Endothelial cell of umbilical vein (primary cell): ENCODE results near the gene SYTL4. TPM values are rescaled to one million over a fixed set of nuclear protein-coding genes. Genes with fewer than 3 reads are reported as not detected.

ENCODE experiments used
- BruUV-seq: library from RNA; stranded (reverse); fragments of 400-500 nt; replicated peaks from 2 replicates; lab custom pipeline; 2021; lab: Mats Ljungman, UMichigan
- CTCF ChIA-PET: fragments of 300-600, 350-600 bp; sonication (Branson Sonifier 250); formaldehyde crosslinking; loops from one replicate; lab custom pipeline; 2021; ENCODE audit warnings: antibody characterized with exemption, inconsistent platforms; lab: Charles Lee
- POLR2A ChIA-PET: fragments of 300-600, 350-600 bp; sonication (Branson Sonifier 250); formaldehyde crosslinking; loops from one replicate; lab custom pipeline; 2021; ENCODE audit warnings: antibody characterized with exemption, inconsistent platforms; lab: Charles Lee
- DNase-seq: peaks from one replicate; pipeline ENCODE4 v3.0.0-alpha.2; 2011; ENCODE audit warnings: low read depth, low spot score
- FAIRE-seq: peaks from 2 replicates; lab custom pipeline; 2011; peaks lifted over from hg19 to GRCh38; lab: Jason Lieb, UNC
- H2AFZ ChIP-seq: 2 replicates; pipeline ENCODE4 v1.6.0; 2012; ENCODE audit warnings: low read depth, low read length, control low read depth, inconsistent platforms
- H3K27ac ChIP-seq: 2 replicates; pipeline ENCODE4 v1.5.1; 2011; ENCODE audit warnings: low read depth, mild to moderate bottlenecking, control low read depth, low read length, moderate library complexity; ENCODE audit not compliant: insufficient read depth
- H3K27me3 ChIP-seq, 2 experiments: 2 replicates each; pipeline versions ENCODE4 v1.6.0 to v1.6.1; 2011; ENCODE audit warnings: low read length in 2 of 2, mixed read lengths in 1 of 2; ENCODE audit not compliant: control insufficient read depth in 2 of 2, insufficient read depth in 2 of 2
- H3K36me3 ChIP-seq, 2 experiments: 2 replicates in 1 of 2; 3 replicates in 1 of 2; pipeline ENCODE4 v1.5.1; 2011; ENCODE audit warnings: low read length in 2 of 2, mild to moderate bottlenecking in 1 of 2, moderate library complexity in 1 of 2; ENCODE audit not compliant: control insufficient read depth in 2 of 2, insufficient read depth in 2 of 2; ENCODE audit errors: extremely low read depth in 1 of 2
- H3K4me1 ChIP-seq: 3 replicates; pipeline ENCODE4 v1.5.1; 2011; ENCODE audit warnings: mild to moderate bottlenecking, low read length; ENCODE audit not compliant: control insufficient read depth, insufficient read depth; ENCODE audit errors: extremely low read depth
- H3K4me2 ChIP-seq: 2 replicates; pipeline ENCODE4 v1.6.1; 2011; ENCODE audit warnings: low read length, control low read depth, mixed read lengths; ENCODE audit not compliant: insufficient read depth
- H3K4me3 ChIP-seq, 3 experiments: fragments of 200-600 bp in 1 of 3; sonication (generic), shearing (Covaris generic) in 1 of 3; replicated peaks in 1 of 3; 2 replicates each; pipeline ENCODE4 v1.5.1; 2011 to 2016; ENCODE audit warnings: control low read depth in 3 of 3, low read length in 3 of 3, mild to moderate bottlenecking in 2 of 3, inconsistent platforms in 1 of 3, low read depth in 1 of 3, moderate library complexity in 1 of 3; ENCODE audit not compliant: insufficient read depth in 1 of 3
- H3K79me2 ChIP-seq: 2 replicates; pipeline ENCODE4 v1.6.0; 2012; ENCODE audit warnings: low read length, inconsistent platforms; ENCODE audit not compliant: control insufficient read depth, insufficient read depth
- H3K9ac ChIP-seq: replicated peaks from 2 replicates; pipeline ENCODE3; 2011; ENCODE audit warnings: low read length, control low read depth; ENCODE audit not compliant: insufficient read depth; ENCODE audit errors: extremely low read depth
- H3K9me1 ChIP-seq: replicated peaks from 3 replicates; pipeline ENCODE4 v1.6.0; 2011; ENCODE audit warnings: mild to moderate bottlenecking, low read length; ENCODE audit not compliant: control insufficient read depth, insufficient read depth; ENCODE audit errors: extremely low read depth
- H3K9me3 ChIP-seq: replicated peaks from 2 replicates; pipeline ENCODE4 v1.5.1; 2012; ENCODE audit warnings: low read length, inconsistent platforms; ENCODE audit not compliant: control insufficient read depth, insufficient read depth
- H4K20me1 ChIP-seq: replicated peaks from 2 replicates; pipeline ENCODE3; 2011; ENCODE audit warnings: mild to moderate bottlenecking, low read length; ENCODE audit not compliant: control insufficient read depth, insufficient read depth; ENCODE audit errors: extremely low read depth
- EZH2 ChIP-seq: IDR thresholded peaks from 2 replicates; pipeline ENCODE4 v1.6.1; 2012; ENCODE audit warnings: borderline replicate concordance, low read depth, mild to moderate bottlenecking, moderate library complexity, low read length, inconsistent platforms; ENCODE audit not compliant: severe bottlenecking
- FOS ChIP-seq: IDR thresholded peaks from 2 replicates; pipeline ENCODE4 v1.6.1; 2011; ENCODE audit warnings: mild to moderate bottlenecking, low read length, moderate library complexity, borderline replicate concordance; ENCODE audit not compliant: insufficient read depth
- GATA2 ChIP-seq: IDR thresholded peaks from 2 replicates; pipeline ENCODE4 v1.7.0; 2011; ENCODE audit warnings: low read depth, mild to moderate bottlenecking, moderate library complexity, mixed read lengths, low read length; ENCODE audit not compliant: insufficient read length, insufficient read depth
- JUN ChIP-seq: IDR thresholded peaks from 2 replicates; pipeline ENCODE4 v1.6.1; 2011; ENCODE audit warnings: borderline replicate concordance, low read depth; ENCODE audit not compliant: insufficient read length, insufficient read depth
- MYC ChIP-seq: IDR thresholded peaks from one replicate; pipeline ENCODE4 v1.6.1; 2011; ENCODE audit warnings: mild to moderate bottlenecking, low read depth, low read length
- POLR2A ChIP-seq: IDR thresholded peaks from 2 replicates; pipeline ENCODE4 v1.6.1; 2012; ENCODE audit warnings: low read depth, mild to moderate bottlenecking, control low read depth, low read length
- POLR2AphosphoS5 ChIP-seq: IDR thresholded peaks from 2 replicates; pipeline ENCODE4 v1.6.1; 2012; ENCODE audit warnings: low read depth, mild to moderate bottlenecking, control low read depth, low read length, moderate library complexity; ENCODE audit not compliant: insufficient read depth
- dilution Hi-C: fragments of 300-500 bp; cut with MboI; formaldehyde crosslinking; loops from one replicate; pipeline ENCODE4 v1.15.0; 2019; ENCODE audit warnings: low sequenced_read_pairs; ENCODE audit not compliant: extremely low pct_ligation_motif_present
- intact Hi-C: fragments of 100-400 bp; cut with micrococcal nuclease; formaldehyde crosslinking; loops from one replicate; pipeline ENCODE4 v1.10.0; 2022
- polyA plus RNA-seq, 4 experiments: library from polyadenylated mRNA; depleted of rRNA in 3 of 4; stranded (reverse) in 3 of 4; unstranded in 1 of 4; fragments of >200 nt; gene quantifications; 2 replicates each; pipeline versions ENCODE4 v1.2.1 to v1.2.3, GENCODE V29; 2011 to 2012; ENCODE audit warnings: missing spikeins in 1 of 4
- total RNA-seq: library from RNA; stranded (reverse); gene quantifications from 2 replicates; pipeline ENCODE4 v1.2.3, GENCODE V29; 2021
- TF ChIP-seq, protein P1 (sequence below), 2 donors: IDR thresholded peaks; 1 replicate in 1 of 2; 2 replicates in 1 of 2; pipeline ENCODE4 v1.5.1; 2011; ENCODE audit warnings: low read length in 2 of 2, mild to moderate bottlenecking in 2 of 2, moderate library complexity in 2 of 2, control low read depth in 1 of 2, inconsistent platforms in 1 of 2, low read depth in 1 of 2; ENCODE audit not compliant: insufficient read depth in 1 of 2; ENCODE audit errors: extremely low read depth in 1 of 2
- TF ChIP-seq, protein P2 (sequence below): IDR thresholded peaks from 2 replicates; pipeline ENCODE4 v1.6.1; 2011; ENCODE audit not compliant: insufficient read depth, insufficient read length

The SYTL4 gene
- total and polyA plus RNA-seq, 2 donors (not counting 3 experiments of a cell fraction or from before 2014, with no cell fraction given), result 25.6 to 44.1 TPM

DNA sequence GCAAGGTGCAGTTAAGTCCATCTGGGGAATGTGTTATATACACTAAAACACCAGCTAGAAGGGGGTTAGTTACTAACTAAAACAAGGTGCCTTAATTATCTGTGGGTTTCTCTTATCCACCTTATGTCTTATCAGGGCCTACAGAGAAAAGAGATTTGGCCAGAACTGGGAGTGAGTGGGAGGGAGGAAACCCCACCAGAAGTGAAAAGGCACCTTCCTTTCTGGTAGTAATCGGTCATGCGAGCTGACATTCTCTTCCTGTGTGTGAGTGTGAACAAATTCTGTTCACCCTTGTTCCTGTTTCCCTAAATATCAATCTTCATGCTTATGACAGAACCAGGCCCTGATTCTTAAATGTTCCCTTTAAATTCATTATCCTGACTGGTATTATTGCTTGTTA, 44.4 kb downstream of the SYTL4 start:
- peaks cover 0 to 4% of the 10 kb centered on the region in 2 experiments for H3K36me3 ChIP-seq
- no peak overlapping the region for H2AFZ ChIP-seq
- no peaks in the 10 kb centered on the region for H3K9me1 ChIP-seq
- no peak overlapping the region for H3K4me2 ChIP-seq
- H3K9ac ChIP-seq, result no peak overlapping the region
- dilution Hi-C loops (no loop called here), intact Hi-C loops (loop anchor here (5.0 kb wide), 1 partner anchor 45 kb away; the partner anchor contains the start of gene SYTL4)
- POLR2A ChIA-PET, result no interaction called here
- FAIRE-seq, result peak; percentile 61
- no peak overlapping the region for H3K4me3 ChIP-seq
- no peak for DNase-seq
- CTCF ChIA-PET, result interaction anchor here (1.1 to 8.0 kb wide), 6 partner anchors 16 to 176 kb away, joined by 3 to 374 read pairs (median 12); partner anchors contain the start of gene SYTL4
- no peak for TF ChIP-seq JUN
- TF ChIP-seq EZH2, result no peak
- TF ChIP-seq, protein P1, sequence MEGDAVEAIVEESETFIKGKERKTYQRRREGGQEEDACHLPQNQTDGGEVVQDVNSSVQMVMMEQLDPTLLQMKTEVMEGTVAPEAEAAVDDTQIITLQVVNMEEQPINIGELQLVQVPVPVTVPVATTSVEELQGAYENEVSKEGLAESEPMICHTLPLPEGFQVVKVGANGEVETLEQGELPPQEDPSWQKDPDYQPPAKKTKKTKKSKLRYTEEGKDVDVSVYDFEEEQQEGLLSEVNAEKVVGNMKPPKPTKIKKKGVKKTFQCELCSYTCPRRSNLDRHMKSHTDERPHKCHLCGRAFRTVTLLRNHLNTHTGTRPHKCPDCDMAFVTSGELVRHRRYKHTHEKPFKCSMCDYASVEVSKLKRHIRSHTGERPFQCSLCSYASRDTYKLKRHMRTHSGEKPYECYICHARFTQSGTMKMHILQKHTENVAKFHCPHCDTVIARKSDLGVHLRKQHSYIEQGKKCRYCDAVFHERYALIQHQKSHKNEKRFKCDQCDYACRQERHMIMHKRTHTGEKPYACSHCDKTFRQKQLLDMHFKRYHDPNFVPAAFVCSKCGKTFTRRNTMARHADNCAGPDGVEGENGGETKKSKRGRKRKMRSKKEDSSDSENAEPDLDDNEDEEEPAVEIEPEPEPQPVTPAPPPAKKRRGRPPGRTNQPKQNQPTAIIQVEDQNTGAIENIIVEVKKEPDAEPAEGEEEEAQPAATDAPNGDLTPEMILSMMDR (IDR thresholded peaks at IDR 0.05; ENCODE audit: extremely low read depth in 1 of 2, insufficient read depth in 1 of 2, low read depth in 1 of 2, low read length in 2 of 2), result no peak
- TF ChIP-seq POLR2A, result no peak
- no peak for TF ChIP-seq MYC
- no peak overlapping the region for H3K27ac ChIP-seq
- no peaks in the 10 kb centered on the region for H4K20me1 ChIP-seq
- H3K4me1 ChIP-seq, result peaks cover 8% of the 10 kb centered on the region
- BruUV-seq, result no TSS peak
- H3K9me3 ChIP-seq, result no peaks in the 10 kb centered on the region
- no peaks in the 10 kb centered on the region for H3K27me3 ChIP-seq
- no peaks in the 10 kb centered on the region for H3K79me2 ChIP-seq

DNA sequence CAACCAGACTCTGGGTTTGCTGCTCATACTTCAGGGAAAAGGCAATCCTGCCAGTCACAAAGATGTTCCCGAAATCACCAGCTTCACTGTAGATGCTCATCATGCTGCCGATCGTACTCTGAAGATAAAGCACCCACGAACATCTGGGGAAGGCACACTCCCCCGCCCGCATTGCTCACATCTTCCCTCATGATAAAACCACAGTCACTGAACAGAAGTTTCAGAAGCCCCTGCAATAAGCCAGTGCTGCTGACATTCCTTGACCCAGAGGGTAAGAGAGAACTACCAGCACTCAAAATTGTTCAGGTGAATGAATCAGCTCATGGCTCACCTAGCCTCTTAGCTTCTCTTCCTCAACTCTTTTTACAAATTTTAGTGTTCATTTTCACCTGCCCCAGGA, 44.8 kb downstream of the SYTL4 start:
- TF ChIP-seq JUN (no peak), FOS (no peak), EZH2 (no peak), POLR2AphosphoS5 (no peak), GATA2 (no peak), MYC (no peak), POLR2A (no peak)
- TF ChIP-seq, protein P1 (IDR thresholded peaks at IDR 0.05; ENCODE audit: extremely low read depth in 1 of 2, insufficient read depth in 1 of 2, low read depth in 1 of 2, low read length in 2 of 2), result no peak
- TF ChIP-seq, protein P2, sequence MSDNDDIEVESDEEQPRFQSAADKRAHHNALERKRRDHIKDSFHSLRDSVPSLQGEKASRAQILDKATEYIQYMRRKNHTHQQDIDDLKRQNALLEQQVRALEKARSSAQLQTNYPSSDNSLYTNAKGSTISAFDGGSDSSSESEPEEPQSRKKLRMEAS, result no peak
- intact Hi-C loops (loop anchor here (5.0 kb wide), 1 partner anchor 45 kb away; the partner anchor contains the start of gene SYTL4), dilution Hi-C loops (no loop called here)
- peaks cover 0 to 4% of the 10 kb centered on the region in 2 experiments for H3K36me3 ChIP-seq
- no peak overlapping the region for H3K4me3 ChIP-seq
- H3K4me1 ChIP-seq, result peaks cover 8% of the 10 kb centered on the region
- no peak overlapping the region for H2AFZ ChIP-seq
- no peak for FAIRE-seq
- no peaks in the 10 kb centered on the region for H3K27me3 ChIP-seq
- H3K9me3 ChIP-seq, result no peaks in the 10 kb centered on the region
- ChIA-PET POLR2A (no interaction called here), CTCF (interaction anchor here (1.3 to 8.0 kb wide), 5 partner anchors 16 to 175 kb away, joined by 3 to 374 read pairs (median 15); partner anchors contain the start of gene SYTL4)
- DNase-seq, result no peak
- no peaks in the 10 kb centered on the region for H4K20me1 ChIP-seq
- no peak overlapping the region for H3K9ac ChIP-seq
- H3K4me2 ChIP-seq, result no peak overlapping the region
- H3K9me1 ChIP-seq, result no peaks in the 10 kb centered on the region
- H3K27ac ChIP-seq, result no peak overlapping the region
- H3K79me2 ChIP-seq, result no peaks in the 10 kb centered on the region
- BruUV-seq, result no TSS peak
